HG02623 (cell line): ENCODE measurements around the gene ZMAT5.

Experiments
- ATAC-seq: cut with Tn5 transposase; IDR thresholded peaks from one replicate; pipeline ENCODE4 v1.9.1; 2021; ENCODE audit warnings: moderate library complexity; ENCODE audit not compliant: unreplicated experiment

The ZMAT5 gene

DNA sequence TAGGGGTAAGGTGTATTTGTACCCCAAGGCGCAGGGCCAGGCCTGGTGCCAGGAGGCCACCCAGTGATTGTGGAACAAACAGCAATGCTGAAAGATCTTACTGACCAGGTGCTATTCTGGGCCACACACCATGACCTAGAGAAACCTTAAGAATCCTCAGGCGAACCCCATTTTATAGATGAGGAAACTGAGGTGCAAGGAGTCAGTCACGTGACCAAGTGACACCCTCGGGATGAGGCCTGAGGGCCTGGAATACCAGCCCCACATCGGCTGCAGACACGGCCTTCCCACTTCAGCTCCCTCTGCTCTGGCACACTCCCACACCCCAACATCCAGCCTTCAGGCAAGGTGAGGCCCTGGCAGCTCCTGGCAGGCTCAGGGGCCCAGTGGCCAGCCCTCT, 33.9 kb downstream of the ZMAT5 start:
- no peak for ATAC-seq

DNA sequence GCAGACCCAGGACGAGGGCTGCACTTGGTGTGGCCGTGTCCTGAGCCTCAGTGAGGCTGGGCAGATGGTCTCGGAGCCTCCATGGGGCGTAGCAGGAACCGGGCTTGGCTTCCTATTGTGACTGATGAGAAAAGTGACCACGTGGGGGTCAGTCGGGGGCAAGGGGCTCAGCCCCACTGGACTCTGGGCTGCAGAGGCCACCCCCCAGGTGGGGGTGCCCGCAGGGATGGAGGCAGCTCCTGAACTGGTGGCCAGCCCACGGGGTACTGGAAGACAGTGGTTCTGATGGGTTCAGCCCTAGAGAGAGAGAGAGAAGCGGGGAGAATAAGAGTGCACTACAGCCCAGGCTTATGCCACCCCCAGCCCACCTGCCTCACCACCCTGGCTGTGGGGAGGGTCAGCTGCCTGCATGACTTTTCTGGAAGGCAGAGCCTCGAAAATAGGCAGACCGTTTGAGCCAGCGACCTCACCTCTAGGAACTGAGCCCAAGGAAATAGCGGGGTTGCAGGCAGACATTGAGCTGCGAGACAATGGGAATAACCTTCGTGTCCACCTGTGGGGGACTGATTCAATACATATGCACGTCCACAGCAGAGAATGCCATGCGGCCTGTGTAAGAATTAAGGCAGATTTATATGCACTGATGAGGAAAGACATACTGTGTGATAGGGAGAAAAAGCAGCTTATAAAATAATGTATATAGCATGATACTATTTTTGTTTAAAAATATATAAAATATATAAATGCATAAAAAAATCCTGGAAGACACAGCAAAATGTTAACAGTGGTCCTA, 35.6 kb downstream of the ZMAT5 start:
- ATAC-seq = no peak

DNA sequence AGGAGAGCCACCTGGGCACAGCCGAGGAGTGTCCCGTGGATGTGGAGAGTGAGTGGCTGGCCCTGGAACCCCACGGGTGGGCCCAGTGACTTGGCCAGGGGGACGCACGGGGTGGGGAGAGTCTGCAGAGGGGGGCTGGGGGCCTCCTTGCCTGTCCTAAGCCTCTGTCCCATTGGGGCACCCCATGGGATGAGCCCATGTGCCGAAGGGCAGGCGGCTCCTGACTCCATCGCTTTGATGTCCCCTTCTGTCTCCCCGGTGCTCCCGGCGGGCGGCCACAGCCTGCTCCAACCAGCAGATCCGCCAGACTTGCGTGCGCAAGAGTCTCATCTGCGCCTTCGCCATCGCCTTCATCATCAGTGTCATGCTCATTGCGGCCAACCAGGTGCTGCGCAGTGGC, 37.6 kb downstream of the ZMAT5 start:
- no peak for ATAC-seq

- ATAC-seq = no peak
These were observed 39.7 kb downstream of the ZMAT5 start for GRCh38 chr22:29727131-29727523.

DNA sequence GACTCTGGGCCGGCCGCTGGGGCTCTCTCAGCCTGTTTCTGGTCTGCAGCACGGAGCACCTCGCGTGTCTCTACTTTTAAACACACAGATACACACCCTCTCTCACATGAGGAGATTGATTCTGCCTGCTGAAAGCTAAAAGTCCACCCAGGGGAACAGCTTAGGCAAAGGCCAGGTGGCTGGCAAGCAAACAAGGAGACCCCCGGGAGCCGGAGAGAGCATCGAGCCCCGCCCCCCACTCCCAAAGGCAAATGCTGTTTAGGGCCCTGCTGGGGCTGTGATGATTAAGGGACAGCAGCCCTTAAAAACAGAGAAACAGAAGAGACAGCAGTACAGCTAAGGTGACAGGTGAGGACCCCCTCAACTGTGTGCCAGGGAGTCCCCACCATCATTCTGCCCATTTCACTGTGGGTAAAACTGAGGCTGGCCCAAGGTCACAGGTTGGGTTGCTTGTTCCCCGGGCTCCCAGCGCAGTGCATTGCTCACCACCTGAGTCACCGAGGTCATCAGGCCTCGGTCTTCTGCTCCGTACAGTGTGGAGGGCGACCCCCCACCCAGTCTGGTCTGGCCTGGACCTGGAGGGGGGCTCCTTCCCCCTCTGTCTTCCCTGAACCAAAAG, 40.2 kb downstream of the ZMAT5 start:
- no peak for ATAC-seq

DNA sequence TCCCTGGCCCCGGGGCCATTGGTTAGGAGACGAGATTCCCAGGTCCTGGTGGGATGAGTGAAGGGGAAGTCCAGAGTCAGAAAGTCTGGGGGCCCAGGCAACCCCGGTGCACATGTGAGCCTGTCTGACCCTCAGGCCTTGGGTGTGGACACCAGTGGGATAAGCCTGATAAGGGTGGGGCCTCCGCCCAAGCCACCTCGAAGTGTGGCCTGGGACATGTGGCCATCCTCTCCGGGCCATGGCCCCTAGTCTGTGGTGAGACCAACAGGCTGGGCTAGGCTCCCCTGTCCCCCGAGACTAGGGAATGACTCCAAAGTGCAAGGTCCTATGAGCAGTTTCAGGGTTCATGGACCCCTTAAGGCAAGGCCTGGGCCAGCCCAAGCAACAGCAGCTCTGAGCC, 40.7 kb downstream of the ZMAT5 start:
- ATAC-seq = no peak

- no peak for ATAC-seq
These were observed 42.0 kb downstream of the ZMAT5 start for GRCh38 chr22:29724843-29725242.

GRCh38 chr22:29723766-29724165, 43.0 kb downstream of the ZMAT5 start:
- ATAC-seq = no peak

DNA sequence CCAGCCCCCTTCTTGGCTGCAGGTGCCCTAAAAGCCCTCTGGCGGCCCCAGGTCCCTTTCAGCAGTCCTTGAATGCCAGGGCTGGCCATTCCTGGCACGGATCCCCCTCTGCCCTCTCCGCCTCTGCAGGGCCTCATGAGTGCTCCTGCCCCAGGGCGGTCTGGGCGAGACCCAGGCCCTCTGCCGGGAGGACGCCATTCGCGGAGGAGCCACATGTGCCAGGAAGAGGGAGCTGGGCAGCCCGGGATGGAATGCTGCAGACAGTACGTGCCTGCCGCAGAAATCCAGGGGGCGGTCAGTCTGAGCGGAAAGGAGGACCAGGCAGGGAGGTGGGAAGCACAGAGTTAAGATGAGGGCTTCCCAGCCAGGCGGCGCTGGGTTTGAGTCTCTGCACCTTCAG, 44.2 kb downstream of the ZMAT5 start:
- ATAC-seq = no peak

GRCh38 chr22:29722151-29722550, 44.7 kb downstream of the ZMAT5 start:
- no peak for ATAC-seq

DNA sequence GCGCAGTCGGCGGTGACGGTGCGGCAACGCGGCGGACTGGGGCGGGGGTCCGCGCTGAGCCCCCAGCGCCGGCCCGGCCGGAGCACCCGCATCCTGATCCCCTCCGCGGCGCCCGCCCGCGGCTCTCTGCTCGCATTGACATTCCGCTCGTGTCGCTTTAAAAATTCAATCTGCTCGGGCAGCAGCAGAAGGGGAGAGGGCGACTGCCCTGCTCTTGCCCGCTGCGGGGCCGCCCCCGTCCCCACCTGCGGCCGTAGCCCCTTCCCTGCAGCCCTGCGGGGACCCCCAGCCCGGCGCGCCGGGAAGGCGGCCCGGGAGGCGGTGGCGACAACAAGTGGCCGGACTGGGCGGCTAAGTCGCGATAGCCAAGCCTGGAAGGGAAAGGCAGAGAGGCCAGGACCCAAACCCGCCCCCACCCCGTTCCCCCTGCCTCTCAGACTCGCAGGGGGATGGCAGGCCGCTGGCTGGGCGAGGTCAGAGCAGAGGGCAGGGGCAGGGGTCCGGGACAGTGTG, 45.9 kb downstream of the ZMAT5 start:
- ATAC-seq = no peak

- no peak for ATAC-seq
These were observed 46.7 kb downstream of the ZMAT5 start, which contains the start of gene CABP7 for GRCh38 chr22:29719899-29720645. Gene CABP7 (plus strand): TSS chr22:29720003. CDS start chr22:29720425, 422 bp downstream.

DNA sequence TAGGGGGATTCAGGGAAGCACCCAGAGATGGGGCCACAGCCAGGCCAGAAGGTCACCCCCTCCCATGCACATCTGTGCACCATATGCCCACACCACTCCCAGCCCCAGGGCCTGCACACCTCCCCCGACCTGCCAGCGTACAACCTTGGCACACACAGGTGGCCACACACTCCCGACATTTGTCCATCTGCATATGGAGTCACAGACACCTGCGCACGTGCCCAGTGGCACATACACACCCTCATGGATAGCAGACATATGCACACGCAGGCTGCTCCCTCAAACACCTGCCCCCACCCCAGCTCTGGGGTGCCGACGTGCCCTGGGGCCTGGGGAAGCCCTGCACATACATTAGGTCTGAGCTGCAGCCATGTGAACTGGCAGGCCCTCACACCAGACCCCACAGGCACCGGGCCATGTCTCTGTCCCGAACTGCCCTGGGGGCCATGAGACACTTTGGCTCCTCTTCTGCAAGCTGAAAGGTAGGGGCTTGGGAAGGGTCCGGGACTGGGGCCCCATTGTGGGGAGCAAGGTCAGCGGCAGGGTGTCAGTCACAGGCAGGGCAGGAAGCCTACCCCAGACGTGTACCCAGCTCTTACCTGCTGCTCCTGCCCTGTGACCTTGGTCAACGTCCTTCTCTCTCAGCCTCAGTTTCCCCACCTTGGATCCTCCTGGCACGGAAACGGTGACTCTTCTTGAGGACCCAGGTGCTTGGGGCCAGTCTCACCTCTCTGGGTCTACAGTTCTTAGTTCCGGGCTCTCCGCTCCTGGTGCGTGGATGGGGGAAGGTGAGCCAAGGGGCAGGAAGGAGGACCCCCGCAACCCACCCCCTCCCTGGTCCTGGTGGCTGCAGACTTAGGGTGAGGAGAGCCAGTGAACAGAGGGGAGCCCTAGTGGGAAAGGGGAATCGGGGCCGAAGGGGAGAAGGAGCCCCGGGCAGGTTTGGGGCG, 47.6 kb downstream of the ZMAT5 start:
- no peak for ATAC-seq

GRCh38 chr22:29717789-29718188, 49.0 kb downstream of the ZMAT5 start:
- no peak for ATAC-seq

- ATAC-seq = no peak
These were observed 49.8 kb downstream of the ZMAT5 start for GRCh38 chr22:29716814-29717545.

GRCh38 chr22:29715705-29716104, 51.1 kb downstream of the ZMAT5 start:
- no peak for ATAC-seq

DNA sequence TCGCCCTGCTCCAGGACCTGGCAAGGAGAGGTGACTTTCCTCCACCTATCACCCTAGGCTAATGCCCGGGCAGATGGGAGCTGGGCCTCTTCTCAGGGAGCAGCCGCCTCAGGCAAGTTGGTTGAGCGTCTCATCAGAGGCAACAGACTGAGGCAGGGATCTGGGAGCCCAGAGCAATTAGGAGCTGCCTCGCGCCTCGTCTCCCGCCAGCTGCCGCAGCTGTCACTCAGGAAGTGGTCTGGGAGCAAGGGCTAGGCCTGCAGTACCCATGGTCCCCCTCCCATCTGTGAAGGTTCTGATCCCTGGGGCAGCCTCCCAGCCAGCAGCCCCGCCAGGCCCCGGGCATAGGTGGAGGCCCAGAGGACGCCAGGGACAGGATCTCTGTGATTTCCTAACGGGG, 51.6 kb downstream of the ZMAT5 start:
- ATAC-seq = no peak

- no peak for ATAC-seq
These were observed 53.6 kb downstream of the ZMAT5 start for GRCh38 chr22:29713156-29713727.

DNA sequence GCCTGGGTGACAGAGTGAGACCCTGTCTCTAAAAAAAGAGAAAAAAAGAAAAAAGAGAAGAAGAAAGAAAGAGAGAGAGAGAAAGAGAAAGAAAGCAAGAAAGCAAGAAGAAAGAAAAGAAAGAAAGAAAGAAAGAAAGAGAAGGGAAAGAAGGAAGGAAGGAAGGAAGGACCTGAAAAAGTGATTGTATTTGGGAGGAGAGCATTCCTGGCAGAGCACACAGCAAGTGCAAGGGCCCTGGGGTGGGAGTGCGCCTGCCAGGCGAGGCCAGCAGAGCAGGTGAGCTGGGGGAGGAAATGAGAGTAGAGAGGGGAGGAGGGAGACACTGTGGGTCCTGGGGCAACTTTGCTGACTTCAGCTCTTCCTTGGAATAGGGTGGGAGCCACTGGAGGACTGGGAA, 54.7 kb downstream of the ZMAT5 start:
- no peak for ATAC-seq
